A549 (cell line): ENCODE data around the gene RAP1GDS1. TPM values are rescaled to one million over a fixed set of nuclear protein-coding genes. Genes with fewer than 3 reads are reported as not detected.

Source experiments
- ATAC-seq, 2 experiments: fragments of 200-7000 bp in 1 of 2; fragments of >200 bp in 1 of 2; cut with Nextera tagmentation in 1 of 2; cut with Tn5 transposase in 1 of 2; 3 replicates each; pipeline versions ENCODE4 v1.8.0 to v1.9.1; 2018 to 2020; ENCODE audit warnings: mild to moderate bottlenecking in 1 of 2, moderate library complexity in 1 of 2
- CTCF ChIA-PET: fragments of 300-600 bp; sonication (Branson Sonifier 250); formaldehyde crosslinking; extraction: SDS; loops from one replicate; lab custom pipeline; 2021; ENCODE audit warnings: antibody characterized with exemption, inconsistent platforms; lab: Yijun Ruan, JAX
- POLR2A ChIA-PET: fragments of 350-600 bp; formaldehyde crosslinking; extraction: SDS; loops from one replicate; lab custom pipeline; 2021; ENCODE audit warnings: antibody characterized with exemption, inconsistent platforms; lab: Yijun Ruan, JAX
- DNase-seq, 2 experiments: peaks; one replicate each; pipeline versions ENCODE4 v3.0.0 to v3.0.0-alpha.2; 2011 to 2016; ENCODE audit warnings: low read depth in 1 of 2, low spot score in 1 of 2
- FAIRE-seq: peaks from 2 replicates; lab custom pipeline; 2011; peaks lifted over from hg19 to GRCh38; lab: Jason Lieb, UNC
- H3K27ac ChIP-seq, 2 experiments: fragments of >200 bp; sonication (Bioruptor Twin); formaldehyde crosslinking; 3 replicates each; pipeline ENCODE4 v1.5.1; 2016 to 2017
- H3K4me1 ChIP-seq: fragments of >200 bp; sonication (Bioruptor Twin); formaldehyde crosslinking; 3 replicates; pipeline ENCODE4 v1.6.1; 2016
- H3K4me2 ChIP-seq: fragments of >200 bp; sonication (Bioruptor Twin); formaldehyde crosslinking; 3 replicates; pipeline ENCODE4 v1.6.1; 2016
- H3K4me3 ChIP-seq: fragments of >200 bp; sonication (Bioruptor Twin); formaldehyde crosslinking; 3 replicates; pipeline ENCODE4 v1.5.1; 2016
- H3K9me3 ChIP-seq: fragments of >200 bp; sonication (Bioruptor Twin); formaldehyde crosslinking; 3 replicates; pipeline ENCODE4 v1.6.1; 2016
- CEBPB ChIP-seq, 2 experiments: fragments of >200 bp in 1 of 2; sonication (Bioruptor Twin) in 1 of 2; formaldehyde crosslinking in 1 of 2; IDR thresholded peaks; 2 replicates each; pipeline ENCODE4 v1.6.1; 2012 to 2016
- ELK1 ChIP-seq: fragments of 150-350 bp; IDR thresholded peaks from 2 replicates; pipeline ENCODE4 v1.6.1; 2014; ENCODE audit warnings: low read depth, mild to moderate bottlenecking, low read length
- FOXS1 ChIP-seq: fragments of 250-450 bp; sonication (Bioruptor Pico); IDR thresholded peaks from 2 replicates; pipeline ENCODE4 v1.5.0; 2020; ENCODE audit warnings: mild to moderate bottlenecking, moderate library complexity
- GATA3 ChIP-seq: IDR thresholded peaks from 2 replicates; pipeline ENCODE4 v1.6.1; 2012; ENCODE audit warnings: borderline replicate concordance
- HEYL ChIP-seq: fragments of 250-450 bp; sonication (Bioruptor Pico); IDR thresholded peaks from 2 replicates; pipeline ENCODE4 v1.8.0; 2021; ENCODE audit warnings: mild to moderate bottlenecking, moderate library complexity
- HMGXB4 ChIP-seq: fragments of 250-450 bp; sonication (Bioruptor Pico); IDR thresholded peaks from 2 replicates; pipeline ENCODE4 v1.5.0; 2021; ENCODE audit warnings: mild to moderate bottlenecking, moderate library complexity, borderline replicate concordance
- HOXA7 ChIP-seq: fragments of 250-450 bp; sonication (Bioruptor Pico); IDR thresholded peaks from 2 replicates; pipeline ENCODE4 v1.5.0; 2020; ENCODE audit warnings: mild to moderate bottlenecking, moderate library complexity
- HOXB5 ChIP-seq: fragments of 250-450 bp; sonication (Bioruptor Pico); IDR thresholded peaks from 2 replicates; pipeline ENCODE4 v1.5.0; 2020; ENCODE audit warnings: mild to moderate bottlenecking, moderate library complexity
- KDM1A ChIP-seq: fragments of 200-600 bp; sonication (generic); IDR thresholded peaks from 2 replicates; pipeline ENCODE4 v1.6.1; 2016; ENCODE audit warnings: low read depth, mild to moderate bottlenecking
- KDM5A ChIP-seq: fragments of 200-600 bp; sonication (generic); IDR thresholded peaks from 2 replicates; pipeline ENCODE4 v1.6.1; 2016; ENCODE audit warnings: antibody characterized with exemption, mild to moderate bottlenecking
- MAFK ChIP-seq: fragments of 450-650 bp; IDR thresholded peaks from 2 replicates; pipeline ENCODE4 v1.6.1; 2014; ENCODE audit not compliant: partially characterized antibody
- MAX ChIP-seq: IDR thresholded peaks from 2 replicates; pipeline ENCODE4 v1.6.1; 2012
- MAZ ChIP-seq: fragments of 150-350 bp; IDR thresholded peaks from 2 replicates; pipeline ENCODE4 v1.6.1; 2014; ENCODE audit warnings: antibody characterized with exemption, low read depth, low read length, borderline replicate concordance
- MYC ChIP-seq: IDR thresholded peaks from 2 replicates; pipeline ENCODE4 v1.6.1; 2012; ENCODE audit warnings: mild to moderate bottlenecking, inconsistent platforms, low read length, improper control_type of control experiment, borderline replicate concordance
- NPAS2 ChIP-seq: fragments of 250-450 bp; sonication (Bioruptor Pico); IDR thresholded peaks from 2 replicates; pipeline ENCODE4 v1.8.0; 2022; ENCODE audit warnings: mild to moderate bottlenecking, moderate library complexity, borderline replicate concordance
- PHF8 ChIP-seq: fragments of 200-600 bp; sonication (generic); IDR thresholded peaks from 2 replicates; pipeline ENCODE4 v1.6.1; 2016; ENCODE audit warnings: low read depth, mild to moderate bottlenecking, antibody characterized with exemption, moderate library complexity, borderline replicate concordance
- RARB ChIP-seq: fragments of 250-450 bp; sonication (Bioruptor Pico); IDR thresholded peaks from 2 replicates; pipeline ENCODE4 v1.8.0; 2021; ENCODE audit warnings: mild to moderate bottlenecking, moderate library complexity
- REST ChIP-seq: fragments of 200-600 bp; sonication (generic); IDR thresholded peaks from 2 replicates; pipeline ENCODE4 v1.6.1; 2016; ENCODE audit warnings: antibody characterized with exemption, mild to moderate bottlenecking, moderate library complexity
- TFCP2L1 ChIP-seq: fragments of 250-450 bp; sonication (Bioruptor Pico); IDR thresholded peaks from 2 replicates; pipeline ENCODE4 v1.5.0; 2021; ENCODE audit warnings: mild to moderate bottlenecking
- TP53 ChIP-seq: fragments of 250-450 bp; sonication (Bioruptor Pico); IDR thresholded peaks from 2 replicates; pipeline ENCODE4 v1.5.0; 2021; ENCODE audit warnings: mild to moderate bottlenecking, moderate library complexity
- ZFP36 ChIP-seq: fragments of 450-650 bp; IDR thresholded peaks from 2 replicates; pipeline ENCODE4 v1.6.1; 2014; ENCODE audit warnings: borderline replicate concordance; ENCODE audit not compliant: partially characterized antibody
- ZNF302 ChIP-seq: fragments of 250-450 bp; sonication (Bioruptor Pico); IDR thresholded peaks from 2 replicates; pipeline ENCODE4 v1.9.0; 2021; ENCODE audit warnings: inconsistent platforms, mild to moderate bottlenecking, moderate library complexity
- WGBS: methylation state at CpG from one replicate; pipeline ENCODE4 v1.1.6; 2017; ENCODE audit errors: missing lambda C conversion rate; 5-methylcytosine and 5-hydroxymethylcytosine counted together
- polyA plus RNA-seq, 4 experiments: library from polyadenylated mRNA; depleted of rRNA in 3 of 4; stranded (reverse); fragments of >200 nt; fragmentation: RNase III in 1 of 4; extraction: RNeasy Plus Mini Kit Qiagen cat#74134 plus additional on column Dnase treatment in 1 of 4; gene quantifications; 2 replicates in 3 of 4; 3 replicates in 1 of 4; pipeline ENCODE4 v1.2.3, GENCODE V29; 2011 to 2017

RAP1GDS1 gene
- polyA plus RNA-seq, 2 of the 4 experiments (the other 2 are of a cell fraction), result 29.3 to 31.6 TPM

- ChIA-PET POLR2A (no interaction called here), CTCF (no interaction called here)
- DNase-seq, result no peak
Measured at GRCh38 chr4:98242538-98242937, 18.6 kb upstream of the RAP1GDS1 start.

DNA sequence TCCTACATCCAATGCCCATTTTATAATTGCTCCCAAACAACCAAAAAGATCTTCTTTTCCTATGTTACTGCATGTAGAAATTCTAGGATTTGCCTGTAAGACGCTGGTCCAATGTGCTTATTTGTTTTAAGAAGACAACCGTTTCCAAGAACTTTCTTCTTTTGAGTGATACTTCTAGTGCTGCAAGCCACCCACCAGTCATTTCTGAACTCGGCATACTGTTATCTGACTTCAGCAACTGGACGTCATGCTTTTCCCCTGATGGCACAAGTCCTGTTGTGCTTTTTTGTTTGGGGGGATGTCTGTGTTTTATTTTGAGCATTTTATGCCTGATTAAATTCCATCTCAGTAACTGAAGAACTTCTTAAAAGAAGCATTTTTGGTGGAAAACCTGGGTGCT is 16.0 kb upstream of the RAP1GDS1 start:
- H3K9me3 ChIP-seq, result no peaks in the 10 kb centered on the region
- no peak for TF ChIP-seq MYC
- no peak for TF ChIP-seq NPAS2
- TF ChIP-seq ZNF302 (CRISPR knock-in tag), result no peak
- no peak for TF ChIP-seq GATA3
- TF ChIP-seq KDM5A, result no peak
- no peak for TF ChIP-seq ZFP36
- TF ChIP-seq HEYL, result no peak
- H3K4me2 ChIP-seq, result no peak overlapping the region
- no peak overlapping the region for H3K27ac ChIP-seq
- ATAC-seq (no peak), DNase-seq (no peak), FAIRE-seq (no peak)
- WGBS, result 64% methylated on average over 4 of the region's 4 CpGs
- ChIA-PET CTCF (no interaction called here), POLR2A (no interaction called here)
- no peaks in the 10 kb centered on the region for H3K4me1 ChIP-seq
- no peak overlapping the region for H3K4me3 ChIP-seq

More at GRCh38 chr4:98242538-98242937, 18.6 kb upstream of the RAP1GDS1 start:
- FAIRE-seq, result no peak
- Histone ChIP-seq H3K4me2 (no peak overlapping the region), H3K9me3 (no peaks in the 10 kb centered on the region), H3K27ac (no peak overlapping the region), H3K4me1 (no peaks in the 10 kb centered on the region), H3K4me3 (no peak overlapping the region)
- ATAC-seq, result no peak
- WGBS, result 39% methylated on average over 2 of the region's 2 CpGs
- no peak for TF ChIP-seq KDM1A
- no peak for TF ChIP-seq CEBPB (IDR thresholded peaks at IDR 0.05)
- no peak for TF ChIP-seq GATA3
- no peak for TF ChIP-seq ZFP36
- no peak for TF ChIP-seq HOXA7
- no peak for TF ChIP-seq REST
- no peak for TF ChIP-seq HOXB5 (CRISPR knock-in tag)
- TF ChIP-seq MAZ, result no peak
- TF ChIP-seq TP53, result no peak
- no peak for TF ChIP-seq RARB
- no peak for TF ChIP-seq TFCP2L1
- no peak for TF ChIP-seq FOXS1
- TF ChIP-seq MAX, result no peak
- no peak for TF ChIP-seq ZNF302 (CRISPR knock-in tag)
- no peak for TF ChIP-seq HMGXB4 (CRISPR knock-in tag)
- no peak for TF ChIP-seq ELK1
- no peak for TF ChIP-seq MAFK
- no peak for TF ChIP-seq PHF8
